GM19023 (cell line): ENCODE measurements around the gene SRL.
"Not testable (repeated sequence)": the region's sequence is repeated elsewhere in the genome, so short reads cannot be mapped to it uniquely, and the experiment has no call there.

Experiments
- ATAC-seq: cut with Tn5 transposase; IDR thresholded peaks from one replicate; pipeline ENCODE4 v1.9.1; 2021; ENCODE audit warnings: mild to moderate bottlenecking, moderate library complexity; ENCODE audit not compliant: unreplicated experiment

The SRL gene

DNA sequence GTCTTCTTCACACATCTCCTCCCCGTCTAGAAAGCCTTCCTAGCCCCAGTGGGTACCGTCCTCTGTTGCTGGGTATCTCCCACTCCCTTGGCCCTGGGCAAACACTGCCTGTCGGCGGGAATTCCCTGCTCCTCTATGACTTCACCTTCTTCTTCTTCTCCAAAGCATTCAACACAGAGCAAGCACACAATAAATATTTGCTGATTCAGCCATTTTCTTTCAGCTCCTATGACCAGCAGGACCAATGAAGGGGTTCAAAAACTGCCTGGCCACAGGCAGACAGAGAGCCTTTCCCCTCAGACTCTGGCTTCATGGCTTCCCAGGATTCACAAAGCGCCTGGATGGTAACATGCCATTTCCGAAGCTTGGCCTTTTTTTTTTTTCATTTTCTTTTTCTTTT lies 72.5 kb downstream of the SRL start:
- no peak for ATAC-seq

GRCh38 chr16:4166821-4167220 lies 75.1 kb downstream of the SRL start:
- ATAC-seq = no peak

DNA sequence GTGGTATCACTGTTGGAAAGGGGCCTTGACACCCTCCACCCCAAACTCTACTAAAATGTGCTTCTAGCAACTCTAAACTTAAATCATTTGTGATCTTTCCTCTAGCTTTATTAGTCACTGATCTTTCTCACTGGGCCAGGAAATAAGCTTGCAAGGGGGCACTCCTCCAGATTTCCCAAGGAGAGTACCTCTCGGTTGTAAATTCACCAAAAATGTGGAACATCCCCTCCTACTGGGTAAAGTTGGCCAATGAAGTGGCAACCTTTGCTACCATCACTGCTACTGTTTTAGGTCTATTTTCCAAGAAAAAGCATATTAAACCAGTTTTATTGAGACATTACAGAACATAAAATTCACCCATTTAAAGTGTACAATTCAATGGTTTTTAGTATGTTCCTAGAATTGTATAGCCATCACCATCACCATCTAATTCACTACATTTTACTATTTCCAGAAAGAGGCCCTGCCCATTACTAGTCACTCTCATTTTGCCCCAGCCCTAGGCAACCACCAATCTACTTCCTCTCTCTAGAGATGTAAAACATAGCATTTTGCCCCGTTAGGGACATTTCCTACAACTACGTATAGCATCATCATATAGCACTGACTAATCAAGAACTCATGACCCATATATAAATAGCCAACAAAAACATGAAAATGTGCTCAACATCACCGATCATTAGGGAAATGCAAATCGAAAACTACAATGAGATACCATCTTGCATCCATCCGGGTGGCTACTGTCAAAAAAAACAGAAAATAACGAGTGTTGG lies 81.0 kb downstream of the SRL start:
- no peak for ATAC-seq

- no peak for ATAC-seq
Observed at GRCh38 chr16:4159726-4160125, 82.2 kb downstream of the SRL start.

GRCh38 chr16:4158143-4159093 lies 83.5 kb downstream of the SRL start:
- ATAC-seq = no peak

DNA sequence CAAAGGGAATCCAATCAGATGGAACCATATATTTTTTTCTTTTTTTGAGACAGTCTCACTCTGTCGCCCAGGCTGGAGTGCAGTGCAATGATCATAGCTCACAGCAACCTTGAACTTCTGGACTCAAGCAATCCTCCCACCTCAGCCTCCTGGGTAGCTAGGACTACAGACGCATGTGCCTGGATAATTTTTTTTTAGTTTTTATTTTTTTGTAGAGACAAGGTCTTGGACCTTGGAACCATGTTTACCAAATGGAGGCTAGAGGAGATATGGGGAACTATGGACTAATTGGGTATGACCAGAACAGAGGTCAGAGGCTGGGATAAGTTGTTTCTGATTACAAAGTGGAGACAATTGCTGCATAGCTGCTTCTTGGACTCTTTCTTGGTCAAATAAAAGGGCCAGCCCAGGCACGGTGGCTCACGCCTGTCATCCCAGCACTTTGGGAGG lies 84.5 kb downstream of the SRL start:
- ATAC-seq = no peak

DNA sequence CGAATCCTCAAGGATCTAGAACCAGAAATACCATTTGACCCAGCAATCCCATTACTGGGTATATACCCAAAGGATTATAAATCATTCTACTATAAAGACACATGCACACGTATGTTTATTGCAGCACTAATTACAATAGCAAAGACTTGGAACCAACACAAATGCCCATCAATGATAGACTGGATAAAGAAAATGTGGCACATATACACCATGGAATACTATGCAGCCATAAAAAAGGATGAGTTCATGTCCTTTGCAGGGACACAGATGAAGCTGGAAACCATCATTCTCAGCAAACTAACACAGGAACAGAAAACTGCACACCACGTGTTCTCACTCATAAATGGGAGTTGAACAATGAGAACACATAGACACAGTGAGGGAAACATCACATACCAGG lies 85.4 kb downstream of the SRL start:
- not testable (repeated sequence) for ATAC-seq

DNA sequence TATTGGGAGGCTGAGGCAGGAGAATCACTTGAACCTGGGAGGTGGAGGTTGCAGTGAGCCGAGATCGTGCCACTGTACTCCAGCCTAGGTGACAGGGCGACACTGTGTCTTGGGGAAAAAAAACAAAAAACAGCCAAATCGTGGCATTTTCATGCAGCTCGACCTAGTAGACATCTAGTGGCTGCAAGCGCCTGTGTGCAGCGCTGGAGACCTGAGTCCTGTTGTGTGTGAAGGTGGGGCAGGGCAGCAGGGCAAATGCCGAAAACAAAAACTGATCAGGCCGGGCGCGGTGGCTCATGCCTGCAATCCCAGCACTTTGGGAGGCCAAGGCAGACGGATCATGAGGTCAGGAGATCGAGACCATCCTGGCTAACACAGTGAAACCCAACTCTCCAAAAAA lies 88.5 kb downstream of the SRL start:
- ATAC-seq = not testable (repeated sequence)

DNA sequence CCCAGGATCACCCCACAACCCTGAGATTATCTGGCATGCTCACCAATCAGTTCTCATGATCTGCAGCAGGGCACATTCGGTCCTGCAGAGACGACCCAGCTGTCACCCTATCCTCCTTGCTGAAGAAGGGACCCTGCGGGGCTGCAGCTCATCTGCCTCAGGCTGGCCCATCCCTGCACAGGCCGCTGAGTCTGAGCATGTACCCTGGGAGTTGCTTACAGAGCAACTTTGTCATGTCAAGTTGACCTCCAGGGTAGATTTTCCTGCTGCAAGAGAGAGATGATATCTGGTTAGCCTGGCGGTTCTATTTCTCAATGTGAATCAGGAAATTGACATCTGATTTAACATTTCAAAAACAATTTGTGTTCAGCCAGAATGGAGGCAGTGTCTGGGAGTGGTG lies 89.6 kb downstream of the SRL start:
- ATAC-seq = no peak

DNA sequence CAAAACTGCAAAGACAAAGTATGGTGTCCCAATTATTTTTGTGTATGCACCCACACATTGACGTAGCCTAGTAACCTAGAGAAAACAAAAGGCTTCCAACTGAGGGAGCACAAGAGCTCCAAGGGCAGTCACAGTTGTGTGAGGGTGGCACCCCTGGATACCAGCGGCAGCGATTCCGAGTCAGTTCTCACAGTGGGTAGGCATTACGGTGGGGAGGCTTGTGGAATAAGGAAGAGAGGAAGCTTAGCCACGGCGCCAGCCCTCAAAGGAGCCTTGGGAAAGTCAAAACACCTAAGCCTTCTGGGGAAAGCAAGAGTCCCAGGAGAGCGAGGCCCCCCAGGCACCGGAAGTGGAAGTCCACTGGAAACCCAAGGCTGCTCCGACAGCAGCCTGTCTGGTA lies 94.6 kb downstream of the SRL start:
- no peak for ATAC-seq

DNA sequence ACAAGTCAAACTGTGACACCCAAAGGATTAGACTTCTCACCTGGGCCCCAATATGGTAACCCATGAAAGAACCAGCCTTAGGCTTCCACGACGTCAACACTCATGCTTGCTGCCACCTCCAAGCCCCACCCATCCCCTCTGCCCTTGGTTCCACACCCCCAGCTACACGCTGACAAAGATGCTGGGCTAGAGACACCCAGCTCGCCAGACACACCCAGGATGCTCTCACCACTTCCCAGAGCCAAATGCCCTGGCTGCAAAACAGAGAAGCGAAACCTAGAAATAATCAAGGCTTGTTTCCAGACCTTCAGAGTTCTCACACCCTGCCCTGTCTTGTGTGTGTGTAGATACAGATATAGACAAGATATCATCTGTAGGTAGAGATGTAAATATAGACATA lies 99.6 kb downstream of the SRL start:
- no peak for ATAC-seq

- no peak for ATAC-seq
Observed at GRCh38 chr16:4141604-4142003, 100.3 kb downstream of the SRL start.

DNA sequence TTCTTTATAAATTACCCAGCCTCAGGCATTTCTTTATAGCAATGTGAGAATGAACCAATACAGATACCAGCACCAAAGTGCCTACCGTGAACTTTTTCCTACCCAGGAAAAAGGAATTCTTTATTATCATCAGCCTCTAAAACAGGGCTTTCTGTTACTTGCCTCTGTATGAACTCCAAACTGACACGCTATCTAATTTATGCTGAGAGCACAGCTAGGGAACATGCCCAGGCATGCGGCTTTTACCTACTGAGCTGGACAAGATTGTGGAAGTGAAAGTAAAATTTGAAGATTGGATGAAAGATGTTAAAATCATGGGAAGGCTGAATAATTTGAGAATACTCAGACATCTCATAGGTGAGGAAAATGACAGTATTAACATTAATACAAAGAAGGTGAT lies 101.2 kb downstream of the SRL start:
- ATAC-seq = no peak

- no peak for ATAC-seq
Observed at GRCh38 chr16:4139968-4140367, 101.9 kb downstream of the SRL start.
